ENCODE results near the gene FIGLA.
"Not testable (repeated sequence)": the region's sequence is repeated elsewhere in the genome, so short reads cannot be mapped to it uniquely, and the experiment has no call there.

The FIGLA gene

DNA sequence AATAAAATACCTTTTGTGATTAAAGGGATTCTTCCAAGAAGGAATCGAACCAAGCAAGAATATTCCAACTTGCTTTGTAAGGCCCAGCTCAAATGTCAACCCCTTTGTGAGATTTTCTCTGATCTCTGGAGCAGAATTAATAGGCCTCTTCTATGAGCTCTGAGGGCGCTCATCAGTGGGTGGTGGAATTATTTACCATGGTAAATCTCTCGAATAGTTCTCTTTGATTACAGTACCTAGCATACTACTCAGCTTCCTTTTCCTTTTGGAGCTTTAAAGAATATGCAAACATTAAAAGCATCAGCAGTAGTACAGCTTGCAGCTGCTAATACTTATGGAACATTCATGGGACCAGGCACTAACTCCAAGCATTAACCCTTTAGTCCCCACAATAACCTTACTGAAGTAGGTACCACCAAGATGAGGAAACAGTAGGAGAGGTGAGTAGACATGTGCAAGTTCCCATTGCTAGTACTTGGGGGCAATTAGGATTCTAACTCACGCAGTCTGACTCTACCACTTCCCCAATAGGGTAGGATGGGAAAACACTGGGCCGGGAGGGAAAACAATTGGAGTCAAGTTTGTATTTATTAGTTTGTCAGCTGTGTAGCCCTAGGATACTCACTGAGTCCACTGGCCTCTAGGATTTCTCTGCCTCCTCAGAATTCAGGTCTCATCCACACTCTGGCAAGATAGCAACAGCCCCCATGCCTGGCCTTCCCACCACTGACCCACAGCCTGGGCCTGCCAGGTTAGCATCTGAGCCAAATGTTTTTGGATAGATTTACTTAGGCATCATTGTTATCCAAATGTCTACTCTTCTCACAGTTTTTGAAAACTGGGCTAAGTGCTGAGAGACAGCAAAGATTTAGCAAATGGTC, 44.1 kb downstream of the FIGLA start:
- no peak for DNase-seq (ENCODE audit: low spot score)

DNA sequence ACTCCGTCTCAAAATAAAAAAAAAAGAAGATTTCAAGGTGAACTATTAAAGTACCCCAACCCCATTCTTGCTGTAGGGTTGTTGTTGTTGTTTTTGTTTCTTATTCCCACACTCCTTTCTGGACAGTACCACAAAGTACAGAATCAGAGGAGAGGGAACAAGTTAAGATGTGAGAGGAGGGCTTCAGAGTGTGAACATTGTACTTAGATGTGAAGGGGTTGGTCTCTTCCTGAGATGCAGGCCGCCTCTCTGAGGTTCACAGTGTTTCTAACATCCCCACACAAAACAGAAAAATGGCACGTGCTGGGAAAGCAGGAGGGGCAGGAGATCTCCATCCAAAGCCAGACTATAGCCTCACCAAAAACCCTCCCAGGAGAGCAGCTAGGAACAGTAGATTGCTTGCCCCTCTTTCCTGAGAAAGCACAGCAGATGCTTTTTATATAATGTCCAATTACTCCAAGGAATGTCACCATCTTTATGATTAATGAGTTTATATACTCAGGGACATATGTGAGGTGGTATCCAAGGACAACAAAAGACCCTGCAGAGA, 45.1 kb downstream of the FIGLA start:
- DNase-seq (ENCODE audit: low spot score) = no peak

DNA sequence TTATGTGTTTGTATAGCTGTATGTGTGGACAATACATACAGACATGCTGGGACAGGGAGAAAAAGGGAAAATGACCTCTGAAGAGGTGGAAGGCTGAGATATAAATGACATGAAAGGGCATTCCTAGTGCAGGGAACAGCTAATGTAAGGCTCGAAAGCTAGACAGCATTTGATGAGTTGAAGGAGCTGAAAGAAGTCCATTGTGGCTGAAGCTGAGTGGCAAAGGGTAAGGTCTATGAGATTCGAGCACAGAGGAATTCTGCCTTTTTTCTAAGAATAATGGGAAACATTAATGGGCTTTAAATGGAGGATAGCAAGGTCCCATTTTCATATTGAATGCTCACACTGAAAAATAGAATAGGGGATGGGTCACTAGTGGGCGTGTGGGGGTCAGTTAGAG, 46.0 kb downstream of the FIGLA start:
- DNase-seq (ENCODE audit: low spot score) = no peak

DNA sequence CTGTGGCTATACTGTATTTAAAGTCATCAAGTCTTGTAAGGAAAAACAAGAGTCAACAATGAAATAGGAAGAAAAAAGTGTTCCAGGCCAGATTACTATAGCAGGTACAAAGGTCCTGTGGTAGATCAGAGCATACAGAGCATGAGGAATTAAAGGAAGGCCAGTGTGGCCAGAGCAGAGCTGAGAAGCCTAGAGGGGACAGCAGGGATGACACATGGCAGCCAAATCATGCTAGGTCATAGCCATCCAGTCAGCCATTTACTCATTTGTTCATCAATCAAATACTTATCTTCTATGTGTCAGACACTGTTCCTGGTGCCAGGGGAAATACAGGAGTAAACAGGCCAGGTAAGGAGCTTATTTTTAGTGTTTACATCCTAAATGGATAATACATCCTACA, 46.8 kb downstream of the FIGLA start:
- no peak for DNase-seq (ENCODE audit: low spot score)

DNA sequence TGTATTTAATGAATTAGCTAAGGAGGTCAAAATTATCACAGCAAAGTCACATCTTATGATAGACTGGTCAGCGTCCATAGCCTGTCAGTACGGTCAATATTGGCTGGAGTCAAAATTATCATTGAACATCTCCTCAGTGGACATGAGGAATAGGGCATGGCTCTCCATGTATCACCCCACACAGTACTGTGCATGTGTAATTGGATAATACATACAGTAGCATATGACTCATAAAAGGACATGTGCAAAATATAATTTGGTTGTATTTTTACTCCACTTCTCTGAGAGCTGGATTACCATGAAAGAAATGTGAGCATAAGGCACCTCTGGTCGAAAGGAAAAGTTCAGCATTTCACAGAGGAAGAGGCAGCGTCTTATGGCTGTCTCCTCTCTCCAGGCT, 47.4 kb downstream of the FIGLA start:
- DNase-seq (ENCODE audit: low spot score) = no peak

DNA sequence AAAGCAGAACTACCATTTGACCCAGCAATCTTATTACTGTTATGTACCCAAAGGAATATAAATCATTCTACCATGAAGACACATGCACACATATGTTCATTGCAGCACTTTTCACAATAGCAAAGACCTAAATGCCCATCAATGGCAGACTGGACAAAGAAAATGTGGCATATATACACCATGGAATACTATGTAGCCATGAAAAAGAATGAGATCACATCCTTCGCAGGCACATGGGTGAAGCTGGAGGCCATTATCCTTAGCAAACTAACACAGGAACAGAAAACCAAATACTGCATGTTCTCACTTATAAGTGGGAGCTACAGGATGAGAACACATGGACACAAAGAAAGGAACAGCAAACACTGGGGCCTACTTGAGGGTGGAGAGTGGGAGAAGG, 51.0 kb downstream of the FIGLA start:
- DNase-seq (ENCODE audit: low spot score) = not testable (repeated sequence)

DNA sequence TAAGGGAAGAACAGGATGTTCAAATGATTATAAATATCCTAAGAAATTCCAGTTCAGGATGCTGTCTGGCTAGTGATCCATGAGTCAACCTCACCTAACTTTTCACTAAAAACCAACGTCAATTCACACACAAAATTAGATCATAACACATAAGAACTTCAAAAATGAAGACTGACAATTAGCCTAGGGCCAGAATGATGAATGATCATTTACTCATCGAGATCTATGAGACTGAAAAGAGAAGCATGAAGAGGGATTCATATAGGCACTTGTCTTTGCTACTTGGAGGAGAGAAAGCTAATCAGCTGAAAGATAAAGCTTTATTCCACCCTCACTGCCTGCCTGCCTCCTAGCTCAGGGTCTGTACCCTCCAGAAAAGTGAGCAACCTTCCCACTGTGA, 52.3 kb downstream of the FIGLA start:
- no peak for DNase-seq (ENCODE audit: low spot score)

DNA sequence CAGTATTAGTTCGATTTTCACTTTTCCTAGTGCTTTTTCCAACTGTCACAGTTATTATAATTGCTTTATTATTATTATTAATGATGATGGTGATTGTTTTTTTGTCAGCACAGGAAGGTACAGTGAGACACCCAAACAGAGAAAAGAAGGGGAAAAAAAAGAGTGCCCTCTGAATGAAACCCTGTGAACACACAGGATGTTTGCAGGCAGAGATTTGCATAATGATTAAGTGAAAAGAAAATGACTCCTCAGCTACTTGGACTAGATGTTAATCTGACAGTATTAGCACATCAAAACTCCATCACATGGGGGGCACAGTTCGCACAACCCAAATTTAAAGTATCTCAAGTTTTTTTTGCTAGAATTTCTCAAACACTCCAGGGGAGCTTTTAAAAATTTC, 55.4 kb downstream of the FIGLA start:
- DNase-seq (ENCODE audit: low spot score) = no peak

DNA sequence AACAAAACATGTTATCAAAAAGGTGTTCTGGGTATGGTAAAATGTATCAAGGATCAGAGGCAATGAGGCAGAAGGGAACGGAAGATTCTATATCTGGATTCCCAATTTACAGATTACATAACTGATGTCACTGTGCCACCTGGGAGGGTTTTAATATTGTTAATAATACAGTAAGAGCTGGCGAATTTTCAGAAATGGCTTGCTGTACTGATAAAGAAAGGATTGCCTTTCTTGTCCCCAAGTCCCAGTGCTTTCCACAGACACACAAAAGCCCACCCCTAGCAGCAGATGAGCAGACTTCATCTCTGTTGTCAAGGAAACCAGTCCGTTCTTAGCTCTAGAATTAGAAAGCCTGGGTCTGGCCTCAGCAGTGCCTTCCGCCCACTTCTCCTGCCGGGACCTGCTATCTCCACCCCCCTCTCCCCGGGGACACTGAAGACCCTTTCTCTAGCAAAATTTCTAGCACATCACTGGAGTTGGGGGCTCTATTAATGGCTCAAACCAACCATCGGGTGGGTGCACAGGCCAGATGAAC, 56.7 kb downstream of the FIGLA start:
- DNase-seq (ENCODE audit: low spot score) = no peak

DNA sequence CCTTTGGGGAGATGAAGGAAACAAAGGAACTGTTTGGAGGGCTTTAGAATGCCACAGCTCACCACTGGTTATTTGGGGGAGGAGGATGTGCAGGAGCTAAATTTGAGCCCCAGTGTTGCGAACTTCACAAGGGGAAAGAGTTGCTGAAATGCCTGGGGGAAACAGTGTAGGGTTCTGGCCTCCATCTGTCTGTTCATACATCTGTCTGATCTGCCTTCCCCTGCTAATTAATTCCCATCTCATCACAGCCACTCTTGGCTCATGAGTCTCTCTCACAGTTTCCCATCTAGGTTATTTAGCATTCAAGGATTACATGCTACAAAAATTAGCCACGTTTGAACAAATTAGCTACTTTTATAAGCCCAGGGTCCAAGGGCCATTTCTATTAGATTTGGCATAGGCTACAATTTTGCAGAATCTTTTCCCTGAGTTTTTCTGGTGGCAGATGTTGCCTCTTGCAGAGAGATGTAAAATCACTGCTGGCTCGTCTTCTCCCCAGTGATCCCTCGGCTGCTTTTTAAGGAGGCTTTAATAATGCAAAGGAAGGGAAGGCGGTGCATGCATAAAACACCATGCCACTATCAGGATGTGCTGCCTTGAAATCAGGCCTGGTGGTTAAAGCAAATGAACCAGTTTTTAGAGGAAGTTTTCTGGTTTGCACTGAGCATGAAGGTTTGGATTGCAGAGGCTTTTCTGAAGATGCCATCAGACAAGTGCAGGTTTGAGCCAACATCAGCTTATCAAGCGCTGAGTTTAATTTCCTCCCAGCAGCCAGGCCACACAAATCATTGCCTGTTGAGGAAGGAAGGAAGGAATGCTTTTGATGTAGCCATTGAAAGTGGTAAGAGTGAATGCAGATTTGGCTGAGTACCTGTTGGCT, 57.4 kb downstream of the FIGLA start:
- no peak for DNase-seq (ENCODE audit: low spot score)

DNA sequence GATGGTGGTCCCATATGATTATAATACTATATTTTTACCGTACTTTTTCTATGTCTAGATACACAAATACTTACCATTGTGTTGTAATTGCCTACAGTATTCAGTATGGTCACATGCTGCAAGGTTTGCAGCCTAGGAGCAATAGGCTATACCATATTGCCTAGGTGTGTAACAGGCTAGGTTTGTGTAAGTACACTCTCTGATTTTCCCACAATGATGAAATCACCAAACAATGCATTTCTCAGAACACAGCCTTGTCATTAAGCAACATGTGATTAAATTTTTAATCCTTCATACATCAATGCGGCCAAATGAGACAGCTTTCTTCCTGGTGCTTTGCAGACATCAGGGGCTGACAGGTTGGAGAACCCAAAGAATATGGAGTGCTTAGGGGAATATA, 59.7 kb downstream of the FIGLA start:
- no peak for DNase-seq (ENCODE audit: low spot score)

DNA sequence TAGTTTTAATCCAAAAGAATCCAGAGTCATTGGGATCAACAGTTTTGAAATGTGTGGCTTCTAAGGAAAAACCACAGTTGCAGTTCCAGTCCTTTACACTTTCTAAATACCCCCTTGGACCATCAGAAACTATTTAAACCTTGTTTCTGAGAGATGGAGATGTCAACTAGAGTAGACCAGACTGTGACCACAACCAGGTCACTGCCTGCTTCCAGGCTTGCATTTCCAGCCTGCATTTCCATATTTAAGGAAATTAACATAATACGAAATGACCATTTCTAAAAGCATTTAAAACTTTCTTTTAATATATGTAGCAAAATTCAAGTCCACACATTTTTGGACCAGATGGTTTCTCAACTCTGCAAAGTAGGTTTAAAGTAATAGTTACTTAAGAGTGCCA, 60.8 kb downstream of the FIGLA start:
- DNase-seq (ENCODE audit: low spot score) = no peak

DNA sequence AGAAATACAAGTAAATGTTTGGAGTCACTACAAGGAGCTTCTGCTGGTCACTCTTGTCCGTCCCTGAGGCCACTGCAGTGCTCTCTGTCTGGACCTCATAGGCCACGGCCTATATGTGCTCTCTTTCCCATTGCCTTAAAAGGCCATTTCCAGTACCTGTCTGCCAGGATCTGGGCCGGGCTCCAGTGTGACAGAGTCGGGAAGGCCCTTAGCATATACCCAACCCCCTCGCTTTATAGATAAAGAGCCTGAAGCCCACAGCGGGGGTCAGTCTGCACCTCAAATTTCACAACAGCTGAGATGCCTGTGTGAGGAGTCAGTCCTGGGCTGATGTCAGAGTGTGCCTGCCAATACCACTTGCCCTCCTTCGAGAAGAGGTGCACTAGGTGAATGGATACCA, 62.3 kb downstream of the FIGLA start:
- no peak for DNase-seq (ENCODE audit: low spot score)
